Esophagus muscularis mucosa (tissue), 4 donors: ENCODE results near the gene KIRREL3. TPM values are rescaled to one million over a fixed set of nuclear protein-coding genes. Genes with fewer than 3 reads are reported as not detected.

Experiments used
- DNase-seq: peaks from one replicate; pipeline ENCODE4 v3.0.0-alpha.2; 2017; ENCODE audit errors: extremely low spot score
- H3K27ac ChIP-seq, 4 donors: fragments of 200-600 bp; sonication (generic); replicated peaks in 1 of 4; 1 replicate in 3 of 4; 2 replicates in 1 of 4; pipeline ENCODE4 v1.5.1; 2016 to 2019; ENCODE audit warnings: mild to moderate bottlenecking in 1 of 4
- H3K27me3 ChIP-seq, 4 donors: fragments of 200-600 bp; sonication (generic); one replicate each; pipeline versions ENCODE4 v1.5.1 to v1.6.0; 2016 to 2019
- H3K36me3 ChIP-seq, 4 donors: fragments of 200-600 bp; sonication (generic); one replicate each; pipeline ENCODE4 v1.5.1; 2016 to 2019
- H3K4me1 ChIP-seq, 4 donors: fragments of 200-600 bp; sonication (generic); one replicate each; pipeline ENCODE4 v1.5.1; 2016 to 2019
- H3K4me3 ChIP-seq, 4 donors: fragments of 200-600 bp; sonication (generic); 1 replicate in 2 of 4; 2 replicates in 2 of 4; pipeline ENCODE4 v1.5.1; 2016 to 2019; ENCODE audit warnings: mild to moderate bottlenecking in 4 of 4, moderate library complexity in 1 of 4
- H3K9me3 ChIP-seq, 4 donors: fragments of 200-600 bp; sonication (generic); 1 replicate in 3 of 4; 2 replicates in 1 of 4; pipeline ENCODE4 v1.5.1; 2016 to 2019
- EP300 ChIP-seq: sonication (generic); formaldehyde crosslinking; IDR thresholded peaks from one replicate; pipeline ENCODE4 v1.6.1; 2017; ENCODE audit warnings: antibody characterized with exemption
- POLR2A ChIP-seq: fragments of 450-650 bp; IDR thresholded peaks from one replicate; pipeline ENCODE4 v1.6.1; 2017; ENCODE audit warnings: antibody characterized with exemption, moderate library complexity, mild to moderate bottlenecking, low read depth
- POLR2AphosphoS5 ChIP-seq, 2 donors: sonication (generic); formaldehyde crosslinking; IDR thresholded peaks; one replicate each; pipeline ENCODE4 v1.6.1; 2017; ENCODE audit warnings: antibody characterized with exemption in 2 of 2
- WGBS: methylation state at CpG from one replicate; pipeline ENCODE4 v1.1.5; 2018; 5-methylcytosine and 5-hydroxymethylcytosine counted together
- intact Hi-C: fragments of 100-400 bp; cut with DNase I; formaldehyde crosslinking; loops from one replicate; pipeline ENCODE4 v1.15.1; 2023
- total RNA-seq, 4 donors: library from RNA; depleted of rRNA; stranded (reverse); fragments of >200 nt; gene quantifications; one replicate each; pipeline versions ENCODE4 v1.1.0 to v1.2.1, GENCODE V29; 2016
- TF ChIP-seq, protein P1 (sequence below), 3 experiments: fragments of 200-600 bp in 2 of 3; fragments of 450-650 bp in 1 of 3; sonication (generic) in 2 of 3; IDR thresholded peaks; one replicate each; pipeline ENCODE4 v1.5.1; 2017 to 2019; ENCODE audit warnings: antibody characterized with exemption in 3 of 3, mild to moderate bottlenecking in 2 of 3, moderate library complexity in 1 of 3

KIRREL3 gene
- total RNA-seq, 4 donors from 2014 or later: 1.7 to 6.5 (median 3.1) TPM

DNA sequence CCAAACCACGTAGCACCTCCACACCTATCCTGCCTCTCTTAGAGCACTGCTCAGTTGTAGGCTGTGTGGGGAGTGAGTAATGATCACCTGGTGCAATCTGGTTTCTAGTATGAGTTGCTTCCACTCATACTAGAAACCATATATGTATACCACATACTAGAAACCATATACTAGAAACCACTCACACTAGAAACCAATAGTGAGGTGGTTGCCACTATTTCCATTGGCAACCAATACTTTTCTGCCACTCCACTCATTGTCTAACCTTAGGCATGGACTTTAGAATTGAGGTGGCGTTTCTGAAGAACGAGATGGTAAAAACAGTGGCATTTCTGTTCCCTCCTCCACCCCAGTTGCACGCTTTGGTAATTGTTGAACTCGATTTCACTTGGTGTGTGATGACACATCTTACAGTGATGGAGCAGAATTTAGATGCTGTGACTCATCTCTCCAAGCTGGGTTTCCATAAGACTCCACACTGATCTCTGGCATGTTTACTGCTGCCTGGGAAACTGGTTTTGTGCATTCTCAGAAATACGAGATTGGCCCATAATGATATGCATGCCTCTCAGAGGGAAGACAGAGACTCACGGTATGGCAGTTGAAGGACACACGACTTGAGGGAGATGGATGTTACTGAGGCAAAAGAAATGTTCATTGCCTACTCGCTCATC lies 82.9 kb downstream of the KIRREL3 start:
- DNase-seq: no peak
- Histone ChIP-seq H3K27me3 (no peaks in the 10 kb centered on the region), H3K4me1 (no peaks in the 10 kb centered on the region), H3K36me3 (no peaks in the 10 kb centered on the region), H3K4me3 (no peak overlapping the region), H3K9me3 (no peaks in the 10 kb centered on the region), H3K27ac (no peak overlapping the region)
- TF ChIP-seq EP300 (no peak), POLR2A (no peak)
- TF ChIP-seq, protein P1, sequence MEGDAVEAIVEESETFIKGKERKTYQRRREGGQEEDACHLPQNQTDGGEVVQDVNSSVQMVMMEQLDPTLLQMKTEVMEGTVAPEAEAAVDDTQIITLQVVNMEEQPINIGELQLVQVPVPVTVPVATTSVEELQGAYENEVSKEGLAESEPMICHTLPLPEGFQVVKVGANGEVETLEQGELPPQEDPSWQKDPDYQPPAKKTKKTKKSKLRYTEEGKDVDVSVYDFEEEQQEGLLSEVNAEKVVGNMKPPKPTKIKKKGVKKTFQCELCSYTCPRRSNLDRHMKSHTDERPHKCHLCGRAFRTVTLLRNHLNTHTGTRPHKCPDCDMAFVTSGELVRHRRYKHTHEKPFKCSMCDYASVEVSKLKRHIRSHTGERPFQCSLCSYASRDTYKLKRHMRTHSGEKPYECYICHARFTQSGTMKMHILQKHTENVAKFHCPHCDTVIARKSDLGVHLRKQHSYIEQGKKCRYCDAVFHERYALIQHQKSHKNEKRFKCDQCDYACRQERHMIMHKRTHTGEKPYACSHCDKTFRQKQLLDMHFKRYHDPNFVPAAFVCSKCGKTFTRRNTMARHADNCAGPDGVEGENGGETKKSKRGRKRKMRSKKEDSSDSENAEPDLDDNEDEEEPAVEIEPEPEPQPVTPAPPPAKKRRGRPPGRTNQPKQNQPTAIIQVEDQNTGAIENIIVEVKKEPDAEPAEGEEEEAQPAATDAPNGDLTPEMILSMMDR (IDR thresholded peaks at IDR 0.05): no peak
- intact Hi-C loops: no loop called here
- 73% methylated on average over 9 of the region's 9 CpGs for WGBS

DNA sequence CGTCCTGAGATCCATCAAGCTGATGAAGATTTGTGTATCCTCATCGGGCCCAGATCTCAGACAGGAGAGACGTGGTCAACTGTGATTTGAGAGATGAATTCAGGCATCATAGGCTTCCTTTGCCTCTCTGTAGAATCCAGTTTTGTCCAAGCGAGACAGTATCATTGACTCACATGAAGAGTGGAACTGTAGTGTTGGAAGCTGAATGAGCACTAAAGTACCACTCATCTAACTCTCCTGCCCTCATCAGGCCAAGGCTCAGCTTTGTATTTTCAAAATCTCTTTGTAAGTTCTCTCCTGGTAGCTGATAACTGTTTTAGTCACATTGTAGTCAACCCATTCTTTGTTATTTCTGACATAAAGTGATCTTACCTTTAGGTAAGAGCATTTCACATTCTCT lies 85.1 kb downstream of the KIRREL3 start:
- Histone ChIP-seq H3K27me3 (no peaks in the 10 kb centered on the region), H3K4me1 (no peaks in the 10 kb centered on the region), H3K4me3 (no peak overlapping the region), H3K9me3 (no peaks in the 10 kb centered on the region), H3K36me3 (no peaks in the 10 kb centered on the region), H3K27ac (no peak overlapping the region)
- no peak for DNase-seq
- intact Hi-C loops: no loop called here
- 86% methylated on average over 4 of the region's 4 CpGs for WGBS
- TF ChIP-seq EP300 (no peak), POLR2AphosphoS5 (IDR thresholded peaks at IDR 0.05) (no peak), POLR2A (no peak)
- TF ChIP-seq, protein P1 (IDR thresholded peaks at IDR 0.05): no peak

DNA sequence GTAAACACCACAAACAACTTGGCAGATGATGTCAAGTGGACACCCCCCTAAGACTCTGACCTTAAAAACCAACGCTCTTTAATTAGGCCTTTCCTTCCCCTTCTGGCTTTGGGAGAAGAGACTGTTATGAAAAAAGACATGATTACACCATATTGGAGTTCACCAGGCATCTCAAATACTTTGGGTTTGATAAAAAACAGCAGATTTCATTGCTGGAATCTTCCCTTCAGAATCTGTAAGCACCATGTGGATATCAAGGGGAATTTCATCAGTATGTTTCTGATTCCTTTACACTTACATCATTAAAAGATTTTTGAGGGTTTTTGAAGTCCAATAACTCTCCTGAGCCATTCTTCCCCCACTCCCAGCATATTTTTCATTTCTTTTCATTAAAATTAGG lies 85.6 kb downstream of the KIRREL3 start:
- H3K36me3 ChIP-seq: no peaks in the 10 kb centered on the region
- no peaks in the 10 kb centered on the region for H3K9me3 ChIP-seq
- TF ChIP-seq POLR2AphosphoS5 (IDR thresholded peaks at IDR 0.05) (no peak), EP300 (no peak), POLR2A (no peak)
- TF ChIP-seq, protein P1 (IDR thresholded peaks at IDR 0.05): no peak
- no peak overlapping the region for H3K27ac ChIP-seq
- H3K4me3 ChIP-seq: no peak overlapping the region
- WGBS: 80% methylated on average over 1 of the region's 1 CpG
- intact Hi-C loops: no loop called here
- H3K4me1 ChIP-seq: no peaks in the 10 kb centered on the region
- DNase-seq: no peak
- no peaks in the 10 kb centered on the region for H3K27me3 ChIP-seq

DNA sequence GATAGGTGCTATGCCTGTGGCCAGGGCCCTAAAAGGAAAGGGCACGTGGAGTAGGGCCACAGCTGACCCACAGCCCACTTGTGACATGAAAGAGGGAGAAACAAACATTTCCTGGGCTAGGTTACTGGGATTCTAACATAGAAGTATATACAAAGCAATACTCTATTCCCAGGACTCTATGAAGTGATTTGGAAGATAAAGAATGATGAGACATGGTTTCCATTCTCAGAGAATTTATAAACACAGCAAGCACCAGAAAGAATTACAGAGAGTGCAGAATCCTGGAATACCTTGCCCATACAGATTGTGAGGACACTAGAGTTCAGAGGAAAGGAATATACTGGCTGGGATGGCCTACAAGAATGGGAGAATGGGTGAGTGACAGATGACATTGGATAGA lies 86.4 kb downstream of the KIRREL3 start:
- intact Hi-C loops: no loop called here
- TF ChIP-seq POLR2A: no peak
- no peak for TF ChIP-seq EP300
- TF ChIP-seq, protein P1 (IDR thresholded peaks at IDR 0.05): no peak
- TF ChIP-seq POLR2AphosphoS5 (IDR thresholded peaks at IDR 0.05): no peak
- H3K9me3 ChIP-seq: no peaks in the 10 kb centered on the region
- H3K27ac ChIP-seq: no peak overlapping the region
- H3K36me3 ChIP-seq: no peaks in the 10 kb centered on the region
- DNase-seq: no peak
- no peaks in the 10 kb centered on the region for H3K4me1 ChIP-seq
- 71% methylated on average over 1 of the region's 1 CpG for WGBS
- no peaks in the 10 kb centered on the region for H3K27me3 ChIP-seq
- H3K4me3 ChIP-seq: no peak overlapping the region

DNA sequence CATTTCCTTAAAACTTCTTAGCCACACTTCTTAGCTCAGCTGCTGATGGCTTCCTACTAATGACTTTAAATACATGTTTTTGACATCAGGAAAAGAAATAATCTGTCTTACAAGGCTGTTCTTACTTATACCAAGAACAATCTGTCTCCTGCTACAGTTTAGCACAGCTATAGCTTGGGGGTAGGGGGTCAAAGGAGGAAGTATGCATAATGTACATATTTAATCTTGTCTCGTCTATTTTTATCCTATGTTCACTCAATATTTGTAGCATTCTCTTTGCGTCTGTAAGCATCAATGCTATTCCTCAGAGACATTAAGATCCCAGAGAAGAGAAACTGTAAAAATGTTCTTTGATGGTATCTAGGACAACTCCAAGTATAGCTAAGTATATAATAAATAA lies 96.0 kb downstream of the KIRREL3 start:
- WGBS: 53% methylated on average over 2 of the region's 2 CpGs
- intact Hi-C loops: no loop called here
- Histone ChIP-seq H3K9me3 (no peaks in the 10 kb centered on the region), H3K4me1 (no peaks in the 10 kb centered on the region), H3K27ac (no peak overlapping the region), H3K4me3 (no peak overlapping the region), H3K36me3 (no peaks in the 10 kb centered on the region), H3K27me3 (peaks cover 0 to 9% (median 0%) of the 10 kb centered on the region in 4 donors)
- TF ChIP-seq, protein P1 (IDR thresholded peaks at IDR 0.05): no peak
- TF ChIP-seq POLR2A (no peak), EP300 (no peak), POLR2AphosphoS5 (IDR thresholded peaks at IDR 0.05) (no peak)
- no peak for DNase-seq
